Adrenal gland (tissue), 12 donors: ENCODE data around the gene TMEM106A. TPM values are rescaled to one million over a fixed set of nuclear protein-coding genes. Genes with fewer than 3 reads are reported as not detected.

Source experiments
- DNase-seq, 7 donors: peaks; one replicate each; pipeline ENCODE4 v3.0.0-alpha.2; 2019 to 2020
- H3K27ac ChIP-seq, 5 donors: fragments of 200-600 bp; sonication (generic) in 4 of 5; 1 replicate in 3 of 5; 2 replicates in 2 of 5; pipeline versions ENCODE4 v1.5.1 to v1.8.0; 2016 to 2020; ENCODE audit warnings: mild to moderate bottlenecking in 1 of 5
- H3K27me3 ChIP-seq: fragments of 200-600 bp; 2 replicates; pipeline ENCODE4 v1.8.0; 2021
- H3K36me3 ChIP-seq, 2 donors: fragments of 200-600 bp; replicated peaks in 1 of 2; 1 replicate in 1 of 2; 2 replicates in 1 of 2; pipeline versions ENCODE4 v1.5.1 to v1.8.0; 2018 to 2022
- H3K4me1 ChIP-seq, 2 donors: fragments of 200-600 bp; replicated peaks in 1 of 2; 1 replicate in 1 of 2; 2 replicates in 1 of 2; pipeline versions ENCODE4 v1.5.1 to v1.8.0; 2018 to 2021
- H3K4me3 ChIP-seq, 4 donors: fragments of 200-600 bp; sonication (generic) in 3 of 4; one replicate each; pipeline ENCODE4 v1.5.1; 2016 to 2018
- H3K9me3 ChIP-seq, 3 donors: fragments of 200-600 bp; sonication (generic) in 1 of 3; replicated peaks in 1 of 3; 1 replicate in 2 of 3; 2 replicates in 1 of 3; pipeline versions ENCODE4 v1.5.1 to v1.8.0; 2016 to 2021
- CTCF ChIP-seq, 6 experiments: fragments of 450-650 bp in 4 of 6; fragments of 200-600 bp in 2 of 6; sonication (generic) in 1 of 6; IDR thresholded peaks; 1 replicate in 5 of 6; 2 replicates in 1 of 6; pipeline versions ENCODE4 v1.5.1 to v1.8.0; 2016 to 2021; ENCODE audit warnings: antibody characterized with exemption in 6 of 6, mild to moderate bottlenecking in 2 of 6, moderate library complexity in 1 of 6
- POLR2A ChIP-seq, 2 donors: fragments of 450-650 bp; IDR thresholded peaks; one replicate each; pipeline ENCODE4 v1.6.1; 2017; ENCODE audit warnings: antibody characterized with exemption in 2 of 2, mild to moderate bottlenecking in 2 of 2, moderate library complexity in 1 of 2
- WGBS, 4 donors: extraction: QIAGEN DNeasy Blood & Tissue Kit in 2 of 4; methylation state at CpG; one replicate each; pipeline versions ENCODE4 v1.1.5 to v1.1.7; 2013 to 2017; 5-methylcytosine and 5-hydroxymethylcytosine counted together
- intact Hi-C, 2 donors: fragments of 100-400 bp; cut with DNase I; formaldehyde crosslinking; loops; one replicate each; pipeline versions ENCODE4 v1.14.1 to v1.15.0; 2022 to 2023
- polyA plus RNA-seq, 3 donors: library from polyadenylated mRNA; stranded (reverse); fragments of 200-250 nt in 2 of 3; fragments of 350-450 nt in 1 of 3; fragmentation: Illumina TruSeq in 1 of 3; extraction: RNeasy Lipid Tissue Mini Kit (QIAGEN cat#74804) in 1 of 3; gene quantifications; one replicate each; pipeline ENCODE4 v1.2.3, GENCODE V29; 2013 to 2014
- total RNA-seq, 9 donors: library from RNA; depleted of rRNA in 4 of 9; stranded (reverse); fragments of >200 nt in 4 of 9; fragments of 120-200 nt in 1 of 9; fragmentation: NEBNext Ultra II Directional in 1 of 9; extraction: Animal tissue kit (Norgen Biotek cat#: 25700) in 1 of 9; gene quantifications; one replicate each; pipeline versions ENCODE4 v1.1.0 to v1.2.4, GENCODE V29; 2013 to 2023
- donor health status: healthy with polysubstance abuse.
- donor health status: Bipolar disorder and iron deficiency.
- donor health status: DM: yes; HTN: yes; CAD: no.
- donor health status: DM: no; HTN: no; CAD: no.
- donor health status: DM: no; HTN: no; CAD: no.
- donor health status: DM: yes; HTN: yes; CAD: no.

The TMEM106A gene
- total and polyA plus RNA-seq, 12 donors: 1.9 to 20.1 (median 8.5) TPM

GRCh38 chr17:43211123-43211479, 574 bp upstream of the TMEM106A start:
- H3K27me3 ChIP-seq: no peaks in the 10 kb centered on the region
- H3K36me3 ChIP-seq: peaks cover 0 to 62% of the 10 kb centered on the region in 2 donors
- peak overlapping the region in 2 of 4 donors; percentile 38 to 70 for H3K4me3 ChIP-seq
- H3K27ac ChIP-seq: peak overlapping the region in 4 of 5 donors; percentile 2 to 83 (median 64)
- intact Hi-C loops: no loop called here
- no peak for DNase-seq
- WGBS, 4 donors: 34 to 45% (median 38%) methylated on average over 2 of the region's 2 CpGs
- peaks cover 6 to 16% of the 10 kb centered on the region in 2 donors for H3K4me1 ChIP-seq
- no peaks in the 10 kb centered on the region for H3K9me3 ChIP-seq
- TF ChIP-seq CTCF (IDR thresholded peaks at IDR 0.05) (no peak), POLR2A (IDR thresholded peaks at IDR 0.05) (no peak)

GRCh38 chr17:43212641-43213490, 1.2 kb downstream of the TMEM106A start:
- H3K4me1 ChIP-seq: peaks cover 6 to 16% of the 10 kb centered on the region in 2 donors
- H3K9me3 ChIP-seq: no peaks in the 10 kb centered on the region
- intact Hi-C loops: no loop called here
- H3K27ac ChIP-seq: peak overlapping the region in 3 of 5 donors; percentile 71 to 83 (median 72)
- H3K4me3 ChIP-seq: peak overlapping the region in 1 of 4 donors; percentile 70
- WGBS, 4 donors: 70 to 77% (median 74%) methylated on average over 7 of the region's 7 CpGs
- no peaks in the 10 kb centered on the region for H3K27me3 ChIP-seq
- TF ChIP-seq CTCF (IDR thresholded peaks at IDR 0.05) (no peak), POLR2A (IDR thresholded peaks at IDR 0.05) (no peak)
- peak in 2 of 7 donors; percentile 19 to 45 for DNase-seq
- H3K36me3 ChIP-seq: peaks cover 0 to 44% of the 10 kb centered on the region in 2 donors

GRCh38 chr17:43213545-43213944, 1.9 kb downstream of the TMEM106A start:
- Histone ChIP-seq H3K36me3 (peaks cover 0 to 37% of the 10 kb centered on the region in 2 donors), H3K4me3 (no peak overlapping the region), H3K27me3 (no peaks in the 10 kb centered on the region), H3K4me1 (peaks cover 6 to 16% of the 10 kb centered on the region in 2 donors), H3K27ac (no peak overlapping the region), H3K9me3 (no peaks in the 10 kb centered on the region)
- TF ChIP-seq POLR2A (IDR thresholded peaks at IDR 0.05): no peak
- TF ChIP-seq CTCF (IDR thresholded peaks at IDR 0.05): no peak
- intact Hi-C loops: no loop called here
- DNase-seq: peak in 1 of 7 donors; percentile 11
- WGBS, 4 donors: 82 to 97% (median 96%) methylated on average over 2 of the region's 2 CpGs

GRCh38 chr17:43215341-43215740, 3.7 kb downstream of the TMEM106A start:
- peak in 1 of 7 donors; percentile 15 for DNase-seq
- Histone ChIP-seq H3K4me3 (no peak overlapping the region), H3K36me3 (peaks cover 0 to 19% of the 10 kb centered on the region in 2 donors), H3K9me3 (no peaks in the 10 kb centered on the region), H3K4me1 (peaks cover 6 to 16% of the 10 kb centered on the region in 2 donors), H3K27me3 (no peaks in the 10 kb centered on the region), H3K27ac (no peak overlapping the region)
- TF ChIP-seq CTCF (IDR thresholded peaks at IDR 0.05): no peak
- no peak for TF ChIP-seq POLR2A (IDR thresholded peaks at IDR 0.05)
- WGBS, 4 donors: 90 to 98% (median 92%) methylated on average over 3 of the region's 3 CpGs
- intact Hi-C loops: no loop called here
